ENCODE data around the gene ANKZF1. TPM values are rescaled to one million over a fixed set of nuclear protein-coding genes. Genes with fewer than 3 reads are reported as not detected.

The ANKZF1 gene
- total RNA-seq, 2 experiments from 2014 or later = 121 to 122 TPM

DNA sequence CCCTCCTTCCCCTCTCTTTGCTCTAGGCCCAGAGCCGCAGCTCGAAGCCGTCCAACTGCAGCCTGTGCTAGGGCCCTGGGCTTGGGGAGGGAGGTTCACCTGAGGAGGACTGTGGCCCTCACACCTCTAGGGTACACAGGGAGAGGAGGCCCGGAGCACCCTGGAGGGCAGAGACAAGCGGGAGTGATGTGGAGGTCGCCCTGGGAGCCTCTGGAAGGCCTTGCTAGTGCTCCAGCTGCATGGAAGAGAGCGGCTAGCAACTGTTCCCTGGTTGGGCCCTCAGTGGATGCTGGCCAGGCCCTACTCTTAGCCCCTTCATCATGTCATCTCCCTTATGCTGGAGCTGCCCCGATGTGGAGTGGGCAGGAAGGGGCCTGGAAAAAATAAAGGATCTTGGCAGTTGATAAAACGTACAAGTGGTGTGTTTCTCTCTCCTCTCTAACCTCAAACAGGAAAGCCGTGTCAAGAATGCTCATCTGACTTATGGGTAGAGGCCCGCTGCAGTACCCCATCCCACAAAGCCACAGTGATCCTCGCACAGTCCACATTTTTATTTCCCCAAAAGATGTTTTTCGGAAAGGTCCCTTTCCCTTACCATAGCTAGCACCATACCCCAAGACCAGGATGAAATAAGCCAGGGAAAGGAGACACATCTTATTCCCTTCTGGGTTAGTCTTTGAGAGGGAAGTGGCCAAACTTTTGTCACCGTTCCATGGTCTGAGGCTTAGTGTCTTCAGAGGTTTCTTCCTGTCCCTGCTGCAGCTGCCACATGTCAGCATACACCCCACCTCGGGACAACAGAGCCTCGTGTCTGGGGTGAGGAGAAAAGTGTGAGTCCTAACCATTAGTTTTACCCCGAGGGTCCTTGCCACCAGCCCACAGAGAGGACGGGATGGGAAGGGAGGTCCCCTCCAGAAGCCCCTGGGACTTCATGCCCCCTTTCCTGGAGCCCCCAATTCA is 20.1 kb upstream of the ANKZF1 start:
- ChIA-PET POLR2A (interaction anchor here (0.7 to 5.0 kb wide), 7 partner anchors 8 to 44 kb away, joined by 3 to 160 read pairs (median 5); partner anchors contain the start of genes ABCB6, ANKZF1, ATG9A and CNPPD1), CTCF (interaction anchor here (1.4 to 2.1 kb wide), 3 partner anchors 9 to 85 kb away, joined by 5 to 11 read pairs (median 6); partner anchors contain the start of gene ABCB6)
- peaks cover 1% of the 10 kb centered on the region for H3K9me3 Mint-ChIP-seq
- H3K27me3 Mint-ChIP-seq = no peaks in the 10 kb centered on the region
- H3K36me3 Mint-ChIP-seq (ENCODE audit: low read depth) = peaks cover 42% of the 10 kb centered on the region
- peaks cover 60% of the 10 kb centered on the region for H3K4me1 Mint-ChIP-seq
- no peak for DNase-seq
- H3K27ac Mint-ChIP-seq = peak overlapping the region; percentile 88
- no peak overlapping the region for H3K4me3 Mint-ChIP-seq

DNA sequence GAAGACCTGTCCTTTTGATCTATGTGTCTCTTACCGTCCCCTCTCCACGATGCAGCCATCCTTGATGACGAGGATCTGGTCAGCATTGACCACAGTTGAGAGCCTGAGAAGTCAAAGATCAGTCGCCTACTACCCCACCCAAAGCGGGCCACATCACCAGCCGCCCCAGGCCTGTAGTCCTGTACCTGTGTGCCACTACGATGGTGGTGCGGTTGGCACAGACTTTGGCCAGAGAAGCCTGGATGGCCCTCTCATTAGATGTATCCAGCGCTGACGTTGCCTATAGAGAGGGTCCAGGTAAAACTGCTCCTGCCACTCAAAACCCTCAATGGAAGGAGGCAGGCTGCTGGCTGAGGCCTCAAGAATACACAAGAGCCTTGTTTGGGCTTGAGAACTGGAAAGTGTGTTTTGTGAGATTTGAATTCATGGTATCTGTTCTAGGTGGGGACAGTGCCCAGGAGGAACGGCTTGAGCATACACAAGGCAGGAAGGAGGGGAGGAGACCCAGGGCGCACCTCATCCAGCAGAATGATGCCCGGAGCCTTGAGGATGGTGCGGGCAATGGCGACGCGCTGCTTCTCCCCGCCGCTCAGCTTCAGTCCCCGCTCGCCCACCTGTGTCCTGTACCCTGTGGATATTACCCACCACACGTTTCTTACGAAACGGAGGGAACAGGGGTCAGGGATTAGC is 19.3 kb upstream of the ANKZF1 start:
- DNase-seq = no peak
- CTCF ChIA-PET = interaction anchor here (1.4 to 1.9 kb wide), 2 partner anchors 37 to 40 kb away, joined by 3 to 10 read pairs; partner anchors contain the start of gene SLC23A3
- Mint-ChIP-seq H3K27me3 (no peaks in the 10 kb centered on the region), H3K4me1 (peaks cover 64% of the 10 kb centered on the region), H3K27ac (peak overlapping the region; percentile 88), H3K4me3 (no peak overlapping the region), H3K36me3 (ENCODE audit: low read depth) (peaks cover 45% of the 10 kb centered on the region), H3K9me3 (no peaks in the 10 kb centered on the region)
- POLR2A ChIA-PET = interaction anchor here (1.0 to 5.0 kb wide), 6 partner anchors 8 to 45 kb away, joined by 3 to 160 read pairs (median 12); partner anchors contain the start of genes ABCB6, ANKZF1, ATG9A and CNPPD1

DNA sequence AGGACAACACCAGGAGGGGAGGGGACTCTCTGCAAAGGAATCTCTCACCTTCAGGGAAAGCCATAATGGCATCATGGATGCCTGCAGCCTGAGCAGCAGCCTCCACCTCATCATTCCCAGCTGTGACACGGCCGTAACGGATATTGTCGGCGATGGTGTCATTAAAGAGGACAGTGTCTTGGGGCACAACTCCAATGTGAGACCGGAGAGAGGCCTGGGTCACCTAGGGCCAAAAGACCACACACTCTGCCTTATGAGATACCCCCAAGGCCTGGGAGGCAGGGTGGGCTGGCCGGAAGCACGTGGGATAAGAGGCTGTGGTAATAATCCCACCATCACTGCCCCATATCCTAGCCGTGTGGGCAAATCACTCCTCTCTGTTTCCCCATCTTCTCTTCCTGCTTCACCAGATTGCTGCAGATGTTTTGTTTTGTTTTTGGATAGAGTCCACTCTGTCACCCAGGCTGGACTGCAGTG is 18.7 kb upstream of the ANKZF1 start:
- H3K4me1 Mint-ChIP-seq = peaks cover 62% of the 10 kb centered on the region
- POLR2A ChIA-PET = interaction anchor here (0.6 to 3.4 kb wide), 9 partner anchors 17 to 51 kb away, joined by 3 to 17 read pairs (median 4); partner anchors contain the start of genes ANKZF1, ATG9A, CNPPD1 and NHEJ1

DNA sequence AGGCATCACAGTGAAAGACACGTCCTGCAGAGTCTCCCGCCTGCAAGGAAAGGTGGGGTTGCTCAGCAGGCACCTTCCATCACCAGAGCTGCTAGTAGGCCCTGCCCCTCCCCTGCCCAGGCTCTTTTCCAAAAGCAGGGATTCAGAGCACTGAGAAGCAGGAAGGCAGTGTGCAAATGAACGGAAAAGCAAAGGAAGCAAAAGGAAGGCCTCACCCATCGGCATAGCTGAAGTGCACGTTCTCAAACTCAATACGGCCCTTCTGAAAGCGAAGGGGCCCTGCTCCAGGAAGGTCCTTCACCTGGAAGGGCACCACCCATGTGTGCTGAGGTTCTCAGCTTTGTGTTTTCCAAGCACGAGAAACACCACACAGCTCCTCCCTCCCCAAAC is 16.6 kb upstream of the ANKZF1 start:
- no peak overlapping the region for H3K4me3 Mint-ChIP-seq
- peaks cover 67% of the 10 kb centered on the region for H3K4me1 Mint-ChIP-seq
- no peak for DNase-seq
- H3K27ac Mint-ChIP-seq = no peak overlapping the region
- H3K36me3 Mint-ChIP-seq (ENCODE audit: low read depth) = peaks cover 57% of the 10 kb centered on the region
- no peaks in the 10 kb centered on the region for H3K27me3 Mint-ChIP-seq
- H3K9me3 Mint-ChIP-seq = no peaks in the 10 kb centered on the region
- CTCF ChIA-PET = interaction anchor here (1.0 to 2.9 kb wide), 2 partner anchors 54 to 82 kb away, joined by 3 to 44 read pairs; partner anchors contain the start of gene NHEJ1
- POLR2A ChIA-PET = interaction anchor here (2.7 to 3.4 kb wide), 3 partner anchors 17 to 40 kb away, joined by 7 to 17 read pairs (median 17); partner anchors contain the start of genes ANKZF1, ATG9A, CNPPD1 and TUBA4A

More for the DNA sequence above, 18.7 kb upstream of the ANKZF1 start:
- no peaks in the 10 kb centered on the region for H3K9me3 Mint-ChIP-seq
- no peak overlapping the region for H3K4me3 Mint-ChIP-seq
- DNase-seq = no peak
- peaks cover 45% of the 10 kb centered on the region for H3K36me3 Mint-ChIP-seq (ENCODE audit: low read depth)
- H3K27me3 Mint-ChIP-seq = no peaks in the 10 kb centered on the region
- peak overlapping the region; percentile 88 for H3K27ac Mint-ChIP-seq
- CTCF ChIA-PET = interaction anchor here (0.7 to 2.9 kb wide), 17 partner anchors 8 to 542 kb away, joined by 3 to 44 read pairs (median 5); partner anchors contain the start of genes CNPPD1, NHEJ1, SLC23A3 and TUBA4A

DNA sequence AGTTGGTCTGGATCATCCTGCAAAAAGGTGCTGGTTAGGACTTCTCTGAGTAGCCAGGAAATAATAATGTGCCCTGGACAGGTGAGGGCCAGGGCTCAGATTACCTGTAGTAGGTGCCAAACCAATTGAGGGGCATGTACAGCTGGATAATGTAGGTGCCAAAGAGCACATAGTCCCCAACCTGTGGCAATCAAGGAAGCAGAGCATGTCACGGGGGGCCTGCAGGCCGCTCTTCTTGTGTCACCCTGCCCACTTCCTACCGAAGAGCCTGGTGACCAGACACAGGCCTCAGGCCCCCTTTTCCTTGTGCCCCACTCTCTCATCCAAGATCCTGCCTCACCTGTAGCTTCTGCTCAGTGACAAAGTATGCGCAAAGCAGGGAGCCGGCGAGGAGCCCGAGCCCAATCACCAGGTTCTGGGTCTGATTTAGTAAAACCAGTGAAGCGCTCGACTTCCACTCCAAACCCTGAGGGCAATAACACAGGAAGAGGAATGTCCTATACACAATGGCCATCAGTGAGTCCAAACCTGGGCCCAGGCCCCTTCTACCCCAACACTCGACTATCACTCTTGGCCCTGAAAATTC is 16.0 kb upstream of the ANKZF1 start:
- no peak for DNase-seq
- Mint-ChIP-seq H3K4me3 (no peak overlapping the region), H3K27me3 (no peaks in the 10 kb centered on the region), H3K27ac (peak overlapping the region; percentile 9), H3K4me1 (peaks cover 63% of the 10 kb centered on the region), H3K36me3 (ENCODE audit: low read depth) (peaks cover 52% of the 10 kb centered on the region), H3K9me3 (no peaks in the 10 kb centered on the region)
- ChIA-PET CTCF (interaction anchor here (2.9 kb wide), 1 partner anchor 55 kb away, joined by 44 read pairs; the partner anchor contains the start of gene NHEJ1), POLR2A (interaction anchor here (2.7 to 3.6 kb wide), 3 partner anchors 16 to 39 kb away, joined by 7 to 17 read pairs (median 17); partner anchors contain the start of genes ANKZF1, ATG9A, CNPPD1 and TUBA4A)

DNA sequence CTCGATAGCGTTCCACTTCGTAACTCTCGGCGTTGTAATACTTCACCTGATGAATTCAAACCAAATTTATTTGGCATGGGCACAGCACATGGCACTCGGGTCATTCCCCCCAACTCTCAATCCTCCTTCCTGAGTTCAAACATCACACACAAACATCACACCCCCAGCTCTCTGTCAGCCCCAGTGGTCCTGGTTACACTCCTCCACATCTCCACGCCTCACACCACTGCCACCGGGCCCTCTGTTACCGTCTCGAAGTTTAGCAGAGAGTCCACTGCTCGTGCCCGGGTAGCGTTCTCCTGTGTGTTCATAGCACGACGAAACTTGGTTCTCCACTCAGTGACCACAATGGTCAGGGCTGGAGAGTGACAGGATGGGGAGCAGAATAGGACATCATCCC is 15.5 kb upstream of the ANKZF1 start:
- H3K4me3 Mint-ChIP-seq = no peak overlapping the region
- CTCF ChIA-PET = interaction anchor here (0.9 kb wide), 1 partner anchor 54 kb away, joined by 3 read pairs; no protein-coding TSS in a partner anchor
- DNase-seq = no peak
- POLR2A ChIA-PET = interaction anchor here (3.4 to 3.6 kb wide), 2 partner anchors 37 to 39 kb away, joined by 17 read pairs; partner anchors contain the start of genes CNPPD1, TUBA4A and TUBA4B
- no peaks in the 10 kb centered on the region for H3K27me3 Mint-ChIP-seq
- no peaks in the 10 kb centered on the region for H3K9me3 Mint-ChIP-seq
- peak overlapping the region; percentile 9 for H3K27ac Mint-ChIP-seq
- peaks cover 61% of the 10 kb centered on the region for H3K4me1 Mint-ChIP-seq
- peaks cover 48% of the 10 kb centered on the region for H3K36me3 Mint-ChIP-seq (ENCODE audit: low read depth)

DNA sequence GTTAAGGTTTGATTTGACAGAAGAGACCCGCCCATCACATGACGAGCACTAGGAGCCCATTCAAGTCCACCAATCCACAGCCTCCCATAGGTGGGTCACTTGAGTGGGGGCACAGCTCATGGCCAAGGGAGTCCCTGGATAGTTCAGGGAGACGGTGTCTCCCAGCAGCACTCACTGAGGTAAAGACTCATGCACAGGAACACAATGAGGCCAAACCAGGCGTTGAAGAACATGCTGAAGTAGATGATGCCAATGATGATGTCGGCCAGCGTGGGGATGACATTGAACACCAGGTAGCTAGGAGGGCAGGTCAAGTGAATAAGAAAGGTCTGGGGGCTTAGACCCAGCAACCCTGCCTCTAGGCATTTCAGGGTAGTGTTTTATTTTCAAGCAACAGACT is 14.8 kb upstream of the ANKZF1 start:
- CTCF ChIA-PET = interaction anchor here (0.9 to 1.3 kb wide), 2 partner anchors 55 to 79 kb away, joined by 3 read pairs; no protein-coding TSS in a partner anchor
- H3K4me3 Mint-ChIP-seq = no peak overlapping the region
- peaks cover 61% of the 10 kb centered on the region for H3K4me1 Mint-ChIP-seq
- no peaks in the 10 kb centered on the region for H3K9me3 Mint-ChIP-seq
- H3K27me3 Mint-ChIP-seq = no peaks in the 10 kb centered on the region
- no peak overlapping the region for H3K27ac Mint-ChIP-seq
- no peak for DNase-seq
- POLR2A ChIA-PET = interaction anchor here (1.4 to 7.4 kb wide), 3 partner anchors 14 to 80 kb away, joined by 4 to 85 read pairs (median 17); partner anchors contain the start of genes ANKZF1, ATG9A and CNPPD1
- H3K36me3 Mint-ChIP-seq (ENCODE audit: low read depth) = peaks cover 50% of the 10 kb centered on the region

DNA sequence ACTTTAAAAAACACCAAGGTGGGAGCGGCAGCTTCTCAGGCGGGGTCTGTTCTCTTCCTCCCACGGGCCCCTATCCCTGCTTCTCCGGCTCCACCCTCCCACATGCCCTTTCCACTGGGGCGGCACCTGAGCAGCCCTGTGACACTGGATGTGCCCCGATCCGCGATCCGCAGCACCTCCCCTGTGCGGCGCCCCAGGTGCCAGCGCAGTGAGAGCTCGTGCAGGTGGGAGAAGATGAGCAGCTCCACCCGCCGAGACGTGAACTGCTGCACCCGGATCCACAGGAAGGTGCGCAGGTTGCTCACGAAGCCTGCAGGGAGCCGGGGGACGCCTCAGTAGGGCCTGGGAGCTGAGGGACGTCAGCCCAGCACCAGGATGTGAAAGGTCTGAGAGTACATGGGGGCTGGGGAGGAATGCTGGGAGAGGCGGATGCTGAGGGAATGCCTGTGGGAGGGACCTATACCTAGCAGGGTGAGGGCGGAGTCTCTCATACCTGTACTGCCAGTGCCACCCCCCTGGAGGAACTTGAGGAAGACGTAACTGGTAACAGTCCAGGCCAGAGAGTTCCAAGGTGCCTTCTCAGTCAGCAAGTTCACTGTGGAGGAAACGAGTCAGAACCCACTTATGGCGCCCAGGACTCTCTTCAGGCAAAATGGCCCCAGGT is 13.6 kb upstream of the ANKZF1 start:
- Mint-ChIP-seq H3K4me3 (no peak overlapping the region), H3K27me3 (no peaks in the 10 kb centered on the region), H3K27ac (no peak overlapping the region), H3K4me1 (peaks cover 49% of the 10 kb centered on the region), H3K9me3 (no peaks in the 10 kb centered on the region), H3K36me3 (ENCODE audit: low read depth) (peaks cover 57% of the 10 kb centered on the region)
- DNase-seq = no peak
- ChIA-PET POLR2A (interaction anchor here (1.0 to 7.4 kb wide), 9 partner anchors 8 to 79 kb away, joined by 3 to 85 read pairs (median 17); partner anchors contain the start of genes ANKZF1, ATG9A, CNPPD1 and GLB1L), CTCF (interaction anchor here (0.7 to 2.4 kb wide), 9 partner anchors 9 to 79 kb away, joined by 3 to 8 read pairs (median 3); partner anchors contain the start of gene ZFAND2B)

DNA sequence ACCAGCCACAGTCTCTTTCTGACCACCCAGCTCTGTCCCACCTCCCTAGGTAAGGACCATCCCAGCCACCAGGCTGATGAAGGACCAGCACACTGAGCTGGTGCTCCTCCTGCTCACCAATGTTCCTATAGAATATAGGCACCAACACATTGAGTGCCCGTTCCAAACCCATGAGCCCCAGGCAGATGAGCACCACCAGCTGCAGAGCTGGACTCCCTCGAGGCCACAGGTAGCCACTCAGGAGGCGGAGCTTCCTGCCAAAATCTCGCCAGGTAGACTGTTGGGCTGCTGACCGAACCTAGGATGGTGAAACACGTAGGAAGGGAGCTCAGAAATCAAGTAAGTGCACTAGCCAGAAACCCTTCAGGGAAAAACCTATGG is 13.1 kb upstream of the ANKZF1 start:
- Mint-ChIP-seq H3K9me3 (no peaks in the 10 kb centered on the region), H3K4me1 (peaks cover 44% of the 10 kb centered on the region), H3K27me3 (no peaks in the 10 kb centered on the region), H3K27ac (peak overlapping the region; percentile 26), H3K36me3 (ENCODE audit: low read depth) (peaks cover 56% of the 10 kb centered on the region), H3K4me3 (peak overlapping the region; percentile 32)
- CTCF ChIA-PET = interaction anchor here (0.7 to 2.4 kb wide), 9 partner anchors 10 to 79 kb away, joined by 3 to 8 read pairs (median 4); partner anchors contain the start of gene ZFAND2B
- DNase-seq = no peak
- POLR2A ChIA-PET = interaction anchor here (1.0 to 7.4 kb wide), 9 partner anchors 9 to 79 kb away, joined by 3 to 85 read pairs (median 17); partner anchors contain the start of genes ANKZF1, ATG9A, CNPPD1 and GLB1L

DNA sequence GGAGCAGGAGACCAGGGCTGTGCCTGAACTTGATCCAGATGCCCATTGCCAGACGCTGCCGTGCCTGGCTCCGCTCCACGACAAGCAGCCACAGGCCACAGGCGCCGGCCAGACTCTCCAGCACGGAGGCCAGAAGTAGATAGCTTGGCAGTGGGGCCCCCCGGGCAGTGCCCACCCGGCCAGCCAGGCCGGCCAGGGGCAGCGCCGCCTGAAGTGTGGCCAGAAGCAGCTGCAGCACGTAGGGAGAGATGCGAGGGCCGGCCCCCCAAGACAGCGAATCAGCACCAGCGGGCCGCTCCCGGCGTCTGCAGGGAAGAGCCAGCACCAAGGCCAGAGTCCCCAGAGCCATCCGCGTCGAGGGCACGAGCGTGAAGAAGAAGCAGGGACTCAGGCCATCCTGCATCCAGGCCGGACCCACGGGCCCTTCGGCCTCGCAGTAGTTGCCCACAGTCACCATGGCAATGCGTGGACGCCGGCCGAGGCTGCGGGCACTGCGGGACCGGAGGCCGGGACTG is 11.3 kb upstream of the ANKZF1 start:
- ChIA-PET POLR2A (interaction anchor here (0.9 to 7.4 kb wide), 10 partner anchors 10 to 77 kb away, joined by 3 to 85 read pairs (median 24); partner anchors contain the start of genes ANKZF1, ATG9A, CNPPD1 and DNAJB2), CTCF (interaction anchor here (0.6 to 2.8 kb wide), 16 partner anchors 9 to 77 kb away, joined by 3 to 16 read pairs (median 4); partner anchors contain the start of genes ANKZF1, ATG9A, CNPPD1 and DNAJB2)
- H3K27me3 Mint-ChIP-seq = no peaks in the 10 kb centered on the region
- peaks cover 39% of the 10 kb centered on the region for H3K4me1 Mint-ChIP-seq
- H3K36me3 Mint-ChIP-seq (ENCODE audit: low read depth) = peaks cover 64% of the 10 kb centered on the region
- peak overlapping the region; percentile 85 for H3K4me3 Mint-ChIP-seq
- H3K9me3 Mint-ChIP-seq = no peaks in the 10 kb centered on the region
- peak overlapping the region; percentile 82 for H3K27ac Mint-ChIP-seq
- DNase-seq = no peak

Data from activated CD4-positive, alpha-beta memory T cell treated with anti-CD3 and anti-CD28 coated beads, Interleukin-2, amount 10 ng/mL, durations not matched to agents 7 days and 5 days (primary cell).